HG03575 (cell line): ENCODE results near the gene ATP13A4.

Source experiments
- ATAC-seq: cut with Tn5 transposase; IDR thresholded peaks from one replicate; pipeline ENCODE4 v1.9.1; 2021; ENCODE audit not compliant: unreplicated experiment, insufficient number of reproducible peaks, low FRiP score; ENCODE audit errors: extremely low read depth

ATP13A4 gene

DNA sequence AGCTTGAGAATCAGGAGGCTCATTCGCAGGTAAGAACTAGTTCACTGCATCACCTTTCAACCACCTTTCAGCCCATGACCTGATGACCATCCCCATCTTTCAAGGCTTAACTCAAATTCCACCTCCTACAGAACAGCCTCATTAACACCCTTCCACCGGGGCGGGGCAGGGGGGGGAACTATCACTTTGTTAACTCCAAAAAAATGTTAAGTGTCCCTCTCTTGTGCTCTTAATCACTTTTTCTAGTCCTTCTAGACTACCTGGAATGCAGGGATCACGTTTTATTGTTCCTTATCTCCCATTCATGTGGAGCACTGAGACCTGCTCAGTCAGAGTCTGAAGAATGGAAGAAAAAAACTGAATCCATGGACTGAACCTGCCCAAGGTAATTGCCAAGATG is 51.8 kb downstream of the ATP13A4 start:
- ATAC-seq, result no peak

DNA sequence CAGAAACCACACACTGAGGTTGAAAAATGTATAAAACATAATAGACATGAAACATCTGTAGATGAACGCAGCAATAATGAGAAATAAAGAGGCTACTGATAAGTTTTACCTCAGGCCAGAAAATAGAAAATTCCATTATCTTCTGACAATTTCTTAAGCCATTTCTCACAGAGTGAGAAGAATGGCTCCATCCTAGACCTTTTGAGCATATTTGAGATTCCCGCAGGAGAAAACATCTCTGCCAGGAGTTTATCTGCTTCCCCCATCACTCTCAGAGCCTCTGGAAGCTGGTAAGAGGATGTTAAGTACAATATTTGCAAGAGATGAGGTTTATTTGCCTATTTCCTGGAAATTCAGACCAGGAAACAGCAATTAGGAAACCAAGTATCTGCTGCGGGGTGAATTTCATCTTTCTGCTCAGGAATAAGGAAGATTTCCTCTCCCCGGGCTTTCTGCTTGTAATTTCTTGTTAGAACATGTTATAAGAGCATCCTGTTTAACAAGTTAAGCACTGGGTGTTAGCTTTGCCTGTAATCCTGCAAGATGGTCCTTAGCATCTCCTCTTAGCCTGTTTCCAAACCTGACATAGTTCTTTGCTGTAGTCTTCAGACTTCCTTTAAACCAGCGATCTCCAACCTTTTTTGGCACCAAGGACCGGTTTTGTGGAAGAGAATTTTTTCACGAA is 54.8 kb downstream of the ATP13A4 start:
- no peak for ATAC-seq

DNA sequence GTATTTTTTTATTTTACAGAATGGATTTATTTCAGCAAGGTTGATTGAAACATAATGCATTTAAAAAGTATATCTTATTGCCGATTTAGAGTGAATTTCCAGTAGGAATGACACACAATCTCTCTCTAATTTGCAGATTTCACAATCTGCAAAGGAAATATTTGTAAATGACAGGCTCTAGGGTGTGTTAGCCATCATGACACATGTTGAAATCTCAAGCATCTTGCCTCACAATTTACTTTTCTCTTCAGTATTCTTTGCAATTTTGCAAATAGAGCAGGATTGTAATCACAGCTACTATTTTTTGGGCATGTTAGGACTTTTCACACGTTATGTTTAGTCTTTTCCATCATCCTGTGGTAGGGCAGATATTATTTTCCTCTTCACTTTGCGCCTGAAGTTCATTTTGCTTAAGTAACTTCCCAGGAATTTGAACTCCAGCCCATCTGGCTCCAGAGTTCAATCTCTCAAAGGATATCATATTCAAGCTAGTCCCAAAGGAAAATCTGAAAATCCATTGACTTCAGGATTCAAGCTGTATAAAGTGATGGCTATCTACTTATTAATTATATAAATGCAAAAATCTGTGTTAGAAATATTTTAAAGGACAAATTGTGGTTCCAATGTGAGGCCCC is 55.4 kb downstream of the ATP13A4 start:
- ATAC-seq, result no peak

DNA sequence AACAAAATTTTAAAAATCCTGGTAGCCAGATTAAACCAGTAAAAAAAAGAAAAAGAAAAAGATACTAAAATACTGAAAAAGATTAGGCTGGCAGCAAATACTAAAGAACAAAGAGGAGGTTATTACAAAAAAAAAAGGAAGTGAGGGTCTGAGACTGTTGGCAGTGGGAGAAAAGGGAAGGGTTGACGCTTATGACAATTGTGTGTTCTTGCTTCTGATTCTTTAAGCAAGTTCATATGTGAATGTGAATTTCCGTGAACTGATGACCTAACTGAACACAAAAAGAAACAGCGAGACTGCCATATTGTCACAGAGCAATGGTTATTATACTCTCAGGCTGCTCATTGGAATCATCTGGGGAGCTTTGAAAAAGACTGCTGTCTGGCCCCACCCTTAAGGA is 56.5 kb downstream of the ATP13A4 start:
- no peak for ATAC-seq

DNA sequence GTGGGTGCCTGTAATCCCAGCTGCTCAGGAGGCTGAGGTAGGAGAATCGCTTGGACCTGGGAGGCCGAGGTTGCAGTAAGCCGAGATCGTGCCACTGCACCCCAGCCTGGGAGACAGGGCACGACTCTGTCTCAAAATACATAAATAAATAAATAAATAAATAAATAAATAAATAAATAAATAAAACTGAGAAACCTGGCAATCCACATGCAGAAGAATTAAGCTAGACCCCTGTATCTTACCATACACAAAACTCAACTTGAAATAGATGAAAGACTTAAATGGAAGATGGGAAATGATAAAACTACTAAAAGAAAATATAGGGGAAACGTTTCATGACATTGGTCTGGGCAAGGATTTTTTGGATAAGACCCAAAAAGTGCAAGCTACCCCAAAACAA is 58.0 kb downstream of the ATP13A4 start:
- ATAC-seq, result no peak

DNA sequence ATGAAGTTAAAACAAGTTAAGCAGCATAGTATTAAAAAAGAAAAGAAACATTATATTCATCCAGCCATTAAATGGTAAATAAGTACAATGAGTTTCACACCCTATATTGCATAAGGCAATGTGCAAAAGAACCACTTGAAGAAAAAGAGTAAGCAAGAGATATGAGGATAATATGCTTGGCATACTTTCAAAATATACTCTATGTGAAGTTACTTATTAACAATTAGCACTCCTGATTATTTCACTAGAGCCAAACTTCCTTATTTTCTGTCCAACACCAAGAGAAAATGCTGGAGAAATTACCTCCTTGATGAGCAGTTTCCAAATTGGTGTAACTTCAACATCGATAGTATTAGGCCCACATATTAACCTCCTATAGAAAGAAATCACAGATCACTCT is 63.7 kb downstream of the ATP13A4 start:
- no peak for ATAC-seq

DNA sequence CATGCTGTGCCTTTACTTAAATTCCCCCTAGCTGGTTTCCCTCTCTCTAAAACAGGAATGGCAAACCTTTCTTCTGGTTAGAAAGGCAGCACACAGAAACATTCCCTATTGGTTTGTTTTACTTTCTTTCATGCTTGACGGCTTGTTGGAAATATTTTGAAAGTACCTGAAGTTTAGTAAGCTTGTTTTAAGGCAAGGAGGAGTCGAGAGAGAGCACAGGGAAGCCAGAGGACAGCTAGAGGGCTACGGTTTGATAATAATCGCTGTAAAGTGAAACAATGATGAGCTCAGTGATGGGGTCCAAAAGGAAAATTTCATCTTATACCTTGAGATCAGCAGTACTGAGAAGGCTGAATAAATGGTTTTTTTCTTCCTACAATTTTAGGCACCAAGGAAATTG is 64.1 kb downstream of the ATP13A4 start:
- no peak for ATAC-seq

DNA sequence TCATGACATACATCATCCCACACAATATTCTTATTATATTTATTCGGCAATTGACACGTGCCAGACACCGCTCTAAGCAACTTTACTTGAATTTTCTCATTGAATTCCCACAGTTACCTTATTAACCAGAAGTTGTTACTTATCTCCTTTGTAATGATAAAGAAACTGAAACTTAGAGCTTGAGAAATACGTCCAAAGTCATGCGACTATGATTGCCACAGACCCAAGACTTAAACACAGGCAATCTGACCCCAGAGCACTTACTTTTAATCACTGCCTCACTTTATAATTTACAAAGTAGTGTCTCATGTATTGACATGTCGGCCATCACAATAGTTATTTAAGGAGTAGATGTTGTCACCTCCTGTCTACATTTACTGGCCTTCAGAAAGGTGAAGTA is 64.7 kb downstream of the ATP13A4 start:
- no peak for ATAC-seq

DNA sequence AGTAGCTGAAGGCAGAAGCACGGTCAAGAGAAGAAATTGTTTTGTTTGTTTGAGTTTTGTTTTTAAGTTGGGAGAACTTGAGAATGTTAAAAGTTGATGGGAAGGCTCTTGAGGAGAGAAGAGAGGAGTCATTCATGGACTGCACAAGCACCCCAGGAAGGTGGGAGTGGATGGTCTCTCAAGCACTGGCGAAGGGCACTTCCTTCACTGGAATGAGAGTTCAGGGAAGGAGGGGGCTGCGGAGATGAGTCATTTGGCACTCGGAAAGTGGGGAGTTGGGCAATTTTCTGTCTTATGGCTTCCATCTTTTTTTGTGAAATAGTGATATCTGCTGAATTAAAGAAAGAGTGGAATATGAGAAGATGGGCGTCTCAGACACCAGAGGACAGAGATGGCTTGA is 66.0 kb downstream of the ATP13A4 start:
- no peak for ATAC-seq

DNA sequence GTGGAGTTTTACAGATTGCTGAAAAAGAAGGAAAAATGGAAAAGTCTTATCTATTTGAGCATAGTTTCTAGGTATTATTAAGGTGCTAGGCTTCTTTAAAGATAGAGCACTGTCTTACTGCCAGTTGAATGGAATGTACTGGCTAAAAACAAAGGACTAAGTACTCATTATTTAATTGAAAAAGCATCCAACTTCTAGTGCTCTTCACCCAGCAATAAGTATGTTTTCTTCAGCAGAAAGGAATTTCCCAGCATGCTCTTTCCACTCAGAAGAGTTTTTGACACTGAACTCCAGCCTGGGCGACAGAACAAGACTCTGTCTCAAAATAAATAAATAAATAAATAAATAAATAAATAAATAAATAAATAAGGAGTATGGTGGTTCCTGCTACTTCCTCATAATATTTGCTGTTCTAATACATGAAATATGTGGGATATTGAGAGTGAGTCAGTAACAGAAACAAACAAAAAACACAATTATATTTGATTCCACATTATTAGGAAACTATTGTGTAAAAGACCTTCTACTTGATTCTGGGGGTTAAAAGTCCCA is 70.6 kb downstream of the ATP13A4 start:
- no peak for ATAC-seq

DNA sequence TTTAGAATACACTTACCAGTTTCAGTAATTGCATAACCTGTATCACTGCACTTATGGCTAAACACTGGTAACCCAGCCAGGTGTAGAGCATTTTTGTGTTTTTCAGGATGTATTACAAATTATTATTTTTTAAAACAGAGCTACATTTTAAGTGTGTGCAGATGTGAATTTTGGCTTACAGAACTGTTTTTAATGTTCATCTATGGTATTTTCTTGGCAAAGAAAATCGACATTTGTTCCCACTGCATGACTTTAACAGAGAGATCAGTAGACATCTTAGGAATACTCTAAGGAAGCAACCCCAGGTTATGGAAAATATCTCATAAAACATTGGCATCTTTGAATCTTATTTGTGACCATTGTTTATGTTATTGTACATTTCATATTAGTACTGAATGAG is 73.3 kb downstream of the ATP13A4 start:
- no peak for ATAC-seq

DNA sequence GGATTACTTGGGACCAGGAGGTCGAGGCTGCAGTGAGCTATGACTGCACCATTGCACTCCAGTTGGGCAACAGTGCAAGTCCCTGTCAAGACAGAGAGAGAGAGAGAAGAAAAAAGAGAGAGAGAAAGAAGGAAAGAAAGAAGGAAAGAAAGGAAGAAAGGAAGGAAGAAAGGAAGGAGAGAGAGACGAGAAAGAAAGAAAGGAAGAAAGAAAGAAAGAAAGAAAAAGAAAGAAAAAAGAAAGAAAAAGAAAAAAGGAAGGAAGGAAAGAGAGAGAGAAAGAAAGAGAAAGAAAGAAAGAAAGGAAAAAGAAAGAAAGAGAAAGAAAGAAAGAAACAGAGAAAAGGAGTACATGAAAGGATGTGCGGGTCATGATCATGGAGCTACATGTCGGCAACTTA is 80.2 kb downstream of the ATP13A4 start:
- ATAC-seq, result no peak

DNA sequence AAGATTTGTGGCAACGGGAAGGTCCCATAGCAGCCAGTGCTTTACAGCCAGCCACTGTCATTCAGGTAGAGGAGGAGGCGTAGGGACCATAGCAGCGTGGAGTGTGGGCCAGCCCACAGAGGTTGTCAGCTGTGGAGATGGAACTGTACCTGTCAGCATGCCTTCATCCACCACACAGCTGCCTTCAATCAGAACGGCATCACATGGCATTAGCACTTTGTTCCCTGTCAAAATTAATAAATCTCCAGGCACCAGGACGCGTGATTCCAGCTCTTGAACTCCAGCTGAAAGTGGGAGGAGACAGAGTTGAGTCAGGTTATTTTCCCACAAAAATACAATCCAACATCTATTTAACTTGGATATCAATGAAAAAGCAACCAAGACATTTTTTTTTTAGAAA is 84.0 kb downstream of the ATP13A4 start:
- no peak for ATAC-seq

DNA sequence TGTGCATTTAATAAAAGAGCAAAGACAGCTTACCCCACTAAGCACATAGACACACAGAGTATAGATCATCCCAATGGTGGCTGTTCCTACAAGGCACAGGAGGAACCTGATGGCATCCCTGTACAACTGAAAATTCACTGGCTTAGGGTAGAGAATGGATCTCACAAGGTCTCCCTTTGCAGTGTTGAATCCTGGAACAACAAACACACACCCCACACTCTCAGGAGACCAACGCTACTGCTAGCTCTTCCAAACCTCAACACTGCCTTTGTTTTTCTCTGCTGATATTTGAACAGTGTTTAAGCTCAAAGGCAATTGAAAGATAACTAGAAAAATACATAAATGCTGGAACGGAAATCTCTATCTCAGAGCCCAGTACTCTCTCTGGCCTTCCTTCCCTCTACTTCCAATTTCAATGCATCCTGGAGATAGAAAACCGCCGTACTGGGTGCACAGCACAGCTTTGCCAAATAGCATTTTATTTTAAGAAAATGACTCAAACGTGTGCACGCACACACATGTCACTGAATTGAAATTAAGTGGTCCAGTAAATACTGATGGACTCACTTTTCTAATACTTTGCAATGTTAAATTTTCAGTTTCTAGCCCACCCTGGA is 88.6 kb downstream of the ATP13A4 start:
- no peak for ATAC-seq

DNA sequence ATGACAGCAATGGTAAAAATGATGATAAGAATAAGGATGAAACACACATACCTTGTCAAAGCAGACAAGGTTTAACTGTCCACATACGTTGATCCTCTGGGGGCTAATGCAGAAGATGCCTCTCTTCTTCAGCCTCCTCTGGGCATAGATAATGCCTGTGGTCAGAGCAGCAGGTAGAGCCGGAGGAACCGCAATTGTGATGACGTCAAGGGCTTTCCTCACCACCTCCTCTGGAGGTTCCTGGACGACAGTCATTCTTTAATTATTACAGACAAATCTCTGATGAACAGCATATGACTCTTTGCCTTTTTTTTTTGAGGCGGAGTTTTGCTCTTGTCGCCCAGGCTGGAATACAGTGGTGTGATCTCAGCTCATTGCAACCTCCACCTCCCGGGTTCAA is 89.8 kb downstream of the ATP13A4 start:
- no peak for ATAC-seq

DNA sequence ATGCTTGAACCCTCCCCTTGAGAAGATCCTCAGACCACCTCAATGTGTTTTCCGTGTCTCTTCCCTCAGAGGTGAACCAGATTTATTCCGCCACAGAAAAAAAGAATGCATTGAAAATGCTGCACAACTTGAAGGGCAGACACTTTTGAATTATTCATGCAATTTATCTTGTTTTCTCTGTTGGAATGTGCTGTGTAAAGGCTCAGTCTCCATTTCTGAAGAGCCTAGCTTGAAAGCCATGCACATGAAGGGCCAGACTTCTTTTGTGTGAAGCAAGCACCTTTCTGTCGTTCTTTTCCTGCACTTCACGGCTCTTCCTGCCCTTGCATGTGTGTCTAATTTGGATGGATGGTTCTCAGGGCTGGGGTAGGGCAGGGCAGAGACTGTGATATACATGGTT is 97.2 kb downstream of the ATP13A4 start:
- no peak for ATAC-seq

DNA sequence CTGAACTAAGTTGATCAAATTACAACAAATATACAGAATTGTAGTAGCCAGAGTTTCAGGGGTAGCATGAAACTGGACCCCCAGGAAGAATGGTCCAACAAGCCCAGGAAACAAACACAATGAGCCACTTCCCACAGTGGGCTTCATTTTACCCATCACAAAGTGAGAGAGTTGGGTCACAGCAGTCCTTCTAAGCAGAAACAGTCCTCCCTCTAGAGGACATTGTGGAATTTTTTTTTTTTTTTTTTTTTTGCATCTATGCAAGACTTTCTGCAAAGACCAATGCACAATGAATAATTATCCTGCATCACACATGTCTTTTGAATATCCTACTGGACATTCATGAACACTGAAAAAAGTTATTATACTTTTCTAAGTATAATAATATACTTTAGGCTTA is 102.4 kb downstream of the ATP13A4 start:
- no peak for ATAC-seq

DNA sequence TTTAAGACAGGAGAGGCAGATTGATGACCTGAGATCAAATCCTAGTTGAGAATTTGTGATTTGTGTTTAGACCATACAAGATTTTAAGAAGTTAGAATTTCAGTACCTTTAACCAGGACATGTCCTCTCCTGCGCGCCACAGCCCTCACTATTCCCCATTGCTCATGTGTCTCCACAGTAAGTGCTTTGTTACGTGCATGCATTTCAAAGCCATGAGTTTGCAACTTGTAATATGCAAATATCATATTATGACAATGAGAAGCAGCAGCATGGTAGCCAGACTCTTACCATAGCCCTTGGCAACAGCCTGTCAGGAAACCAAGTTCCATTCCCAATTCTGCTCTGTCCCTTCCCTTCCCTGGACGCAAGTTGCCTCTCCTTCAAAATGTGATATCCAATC is 102.8 kb downstream of the ATP13A4 start:
- ATAC-seq, result no peak

DNA sequence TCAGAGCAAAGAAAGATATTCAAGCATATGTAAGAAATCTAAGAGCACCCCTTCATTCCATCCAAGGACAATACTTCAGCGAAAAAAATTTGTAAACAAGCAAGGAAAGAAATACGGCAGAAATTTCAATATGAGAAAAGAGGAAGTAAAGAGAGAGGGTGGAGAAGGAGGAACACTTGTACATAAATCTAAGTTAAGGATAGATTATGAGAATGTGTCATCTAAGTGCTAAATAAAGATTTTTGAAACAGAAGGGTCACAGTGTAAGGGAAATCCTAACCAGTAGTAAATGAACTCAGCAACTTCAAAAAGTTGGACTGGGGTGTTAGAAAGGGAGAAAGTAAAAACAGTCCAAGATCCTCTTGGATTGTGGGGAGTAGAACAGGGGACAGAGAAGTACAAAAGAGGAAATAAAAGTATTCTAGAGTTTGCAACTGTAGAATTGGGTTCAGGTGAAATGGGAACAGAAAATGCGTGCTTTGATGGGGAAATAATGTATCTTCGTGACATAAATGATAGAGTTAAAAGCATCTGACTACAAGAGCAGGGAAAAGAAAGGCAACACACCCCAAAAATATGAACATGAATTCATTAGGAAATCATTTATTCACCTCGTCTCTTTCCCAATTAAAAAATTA is 107.6 kb downstream of the ATP13A4 start:
- ATAC-seq, result no peak

DNA sequence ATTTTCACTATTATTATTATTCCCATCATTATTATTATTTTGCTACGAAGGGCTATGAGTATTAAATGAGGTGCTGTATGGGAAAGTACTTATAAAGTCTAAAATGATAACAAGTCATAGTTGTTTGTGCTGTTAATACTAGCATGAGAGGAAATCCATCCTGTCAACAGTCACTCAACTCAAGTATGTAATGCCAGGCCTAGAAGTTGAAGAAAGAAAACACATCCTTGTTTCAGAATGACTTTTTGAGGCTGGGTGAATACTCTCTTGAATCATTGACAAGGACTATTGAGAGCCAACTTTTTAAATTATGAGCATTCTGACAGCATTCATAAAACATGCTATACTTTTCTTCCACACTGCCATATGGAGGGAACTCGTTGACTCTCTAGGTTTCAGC is 115.3 kb downstream of the ATP13A4 start:
- no peak for ATAC-seq
